ENCODE data around the gene CLCC1.
A peak's percentile ranks its signal among the peaks of the same experiment; 100 is the strongest.
"Not testable (repeated sequence)": the region's sequence is repeated elsewhere in the genome, so short reads cannot be mapped to it uniquely, and the experiment has no call there.

Gene CLCC1, protein sequence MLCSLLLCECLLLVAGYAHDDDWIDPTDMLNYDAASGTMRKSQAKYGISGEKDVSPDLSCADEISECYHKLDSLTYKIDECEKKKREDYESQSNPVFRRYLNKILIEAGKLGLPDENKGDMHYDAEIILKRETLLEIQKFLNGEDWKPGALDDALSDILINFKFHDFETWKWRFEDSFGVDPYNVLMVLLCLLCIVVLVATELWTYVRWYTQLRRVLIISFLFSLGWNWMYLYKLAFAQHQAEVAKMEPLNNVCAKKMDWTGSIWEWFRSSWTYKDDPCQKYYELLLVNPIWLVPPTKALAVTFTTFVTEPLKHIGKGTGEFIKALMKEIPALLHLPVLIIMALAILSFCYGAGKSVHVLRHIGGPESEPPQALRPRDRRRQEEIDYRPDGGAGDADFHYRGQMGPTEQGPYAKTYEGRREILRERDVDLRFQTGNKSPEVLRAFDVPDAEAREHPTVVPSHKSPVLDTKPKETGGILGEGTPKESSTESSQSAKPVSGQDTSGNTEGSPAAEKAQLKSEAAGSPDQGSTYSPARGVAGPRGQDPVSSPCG

GRCh38 chr1:108963052-108963686 lies at the start of gene CLCC1:
Gene CLCC1 (minus strand): TSS chr1:108963484. CDS start chr1:108950437, 13,047 bp downstream.
- DNase-seq (ENCODE audit: low read depth in 3 of 3) = peak; percentile 85 to 89 (median 89)

DNA sequence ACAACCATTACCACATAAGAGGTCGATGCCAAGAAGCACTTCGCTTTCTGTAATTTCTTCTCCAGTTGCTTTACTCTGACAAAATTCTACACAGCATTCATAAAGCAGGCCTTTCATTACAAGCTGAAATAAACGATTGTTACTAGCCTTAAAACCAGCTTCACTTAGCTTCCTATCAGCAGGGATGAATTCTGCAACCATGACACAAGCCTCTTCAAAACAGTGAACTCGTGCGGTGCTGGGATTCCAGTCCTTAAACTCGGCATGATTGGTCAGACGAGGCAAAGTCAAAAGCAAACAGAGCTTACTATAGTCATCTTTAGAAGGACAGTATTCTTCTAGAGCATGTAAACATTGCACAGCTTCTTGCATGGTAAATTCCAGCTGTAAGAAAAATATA lies 48.1 kb upstream of the CLCC1 start:
- DNase-seq (ENCODE audit: low read depth in 3 of 3) = no peak

- peak in 1 of 3 donors; percentile 21 for DNase-seq (ENCODE audit: low read depth in 3 of 3)
These were observed 33.3 kb upstream of the CLCC1 start for GRCh38 chr1:108996622-108997021.

- DNase-seq (ENCODE audit: low read depth in 3 of 3) = no peak
These were observed 19.8 kb upstream of the CLCC1 start for GRCh38 chr1:108983114-108983513.

DNA sequence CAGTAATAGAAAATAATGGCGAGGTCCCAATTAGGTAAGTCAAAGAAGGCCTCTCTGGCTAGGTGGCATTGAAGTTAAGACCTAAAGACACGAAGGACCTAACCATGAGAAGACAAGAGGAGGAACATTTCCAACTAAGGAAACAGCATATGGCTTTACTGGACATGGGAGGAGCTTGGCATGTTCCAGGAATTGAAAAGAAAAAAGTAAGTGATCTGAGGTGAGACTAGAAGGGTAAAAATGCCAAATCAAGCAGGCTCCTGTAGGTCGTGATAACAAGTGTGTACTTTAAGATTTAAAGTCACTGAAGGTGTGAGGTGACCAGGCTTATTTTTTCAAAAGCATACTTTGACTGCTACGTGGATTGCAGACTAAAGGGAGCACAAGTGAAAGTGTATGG lies 13.4 kb upstream of the CLCC1 start:
- DNase-seq (ENCODE audit: low read depth in 3 of 3) = no peak

- DNase-seq (ENCODE audit: low read depth in 3 of 3) = no peak
These were observed 9.7 kb upstream of the CLCC1 start for GRCh38 chr1:108972951-108973350.

DNA sequence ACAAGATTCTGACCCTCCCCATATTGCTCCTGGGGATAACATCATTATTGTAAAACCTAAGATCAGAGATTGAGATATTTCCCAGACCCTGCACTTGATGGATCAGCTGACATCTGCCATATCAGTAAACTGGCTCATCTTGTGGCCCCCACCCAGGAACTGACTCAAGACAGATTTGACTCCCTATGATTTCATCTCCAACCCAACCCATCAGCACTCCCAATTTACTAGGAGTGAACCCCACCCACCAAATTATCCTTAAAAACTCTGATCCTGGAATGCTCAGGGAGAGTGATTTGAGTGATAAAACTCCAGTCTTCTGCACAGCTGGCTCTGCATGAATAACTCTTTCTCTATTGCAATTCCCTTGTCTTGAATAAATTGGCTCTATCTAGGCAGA lies 6.1 kb upstream of the CLCC1 start:
- DNase-seq (ENCODE audit: low read depth in 3 of 3) = no peak

- peak in 1 of 3 donors; percentile 20 for DNase-seq (ENCODE audit: low read depth in 3 of 3)
These were observed 618 bp downstream of the CLCC1 start for GRCh38 chr1:108962681-108963051.

DNA sequence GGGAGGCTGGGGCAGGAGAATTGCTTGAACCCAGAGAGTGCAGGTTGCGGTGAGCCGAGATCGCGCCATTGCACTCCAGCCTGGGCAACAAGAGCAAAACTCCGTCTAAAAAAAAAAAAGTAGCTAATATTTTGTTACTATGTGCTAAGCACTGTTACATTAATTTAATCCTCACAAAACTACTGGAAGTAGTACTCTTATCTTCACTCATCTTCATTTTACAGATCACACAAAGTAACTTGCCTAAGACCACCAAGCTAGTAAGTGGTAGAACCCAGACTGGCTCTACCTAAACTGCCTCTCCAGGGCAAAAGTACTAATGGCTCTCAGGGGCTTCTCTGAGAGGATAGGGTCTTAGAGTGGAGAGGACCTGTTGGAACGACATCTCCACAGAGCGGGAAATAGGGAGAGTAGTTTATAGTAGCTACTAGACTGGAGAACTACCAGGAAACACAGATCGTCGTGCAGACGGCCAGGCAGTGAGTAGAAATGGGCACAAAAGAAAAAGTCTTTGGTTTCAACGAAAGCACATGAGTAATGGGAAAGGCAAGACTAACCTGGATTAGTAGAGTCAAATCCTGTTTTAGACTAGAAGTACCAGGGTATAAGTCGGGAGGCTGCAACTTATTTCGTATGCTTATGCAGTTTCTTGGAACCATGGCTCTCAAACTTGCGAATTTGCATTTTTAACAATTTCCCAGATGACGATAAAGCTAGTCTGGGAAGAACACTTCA lies 1.4 kb downstream of the CLCC1 start:
- DNase-seq (ENCODE audit: low read depth in 3 of 3) = no peak

DNA sequence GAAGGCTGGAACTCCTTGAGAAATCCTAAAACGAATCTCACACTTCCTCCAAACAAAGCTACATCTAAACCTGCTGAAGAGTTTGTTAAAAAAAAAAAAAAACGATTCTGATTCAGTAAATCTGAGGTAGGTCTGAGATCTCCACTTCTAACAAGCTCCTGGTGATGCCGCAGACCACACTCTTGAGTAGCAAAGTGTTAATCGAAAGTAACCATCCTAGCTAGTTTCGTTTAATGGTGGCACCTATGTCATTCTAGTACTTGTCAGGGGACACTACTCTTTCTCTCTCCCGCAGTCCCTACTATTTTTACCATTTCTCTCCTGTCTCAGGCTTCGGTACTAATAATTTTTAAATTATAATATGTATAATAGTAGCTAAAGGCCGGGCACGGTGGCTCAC lies 2.1 kb downstream of the CLCC1 start:
- DNase-seq (ENCODE audit: low read depth in 3 of 3) = no peak

DNA sequence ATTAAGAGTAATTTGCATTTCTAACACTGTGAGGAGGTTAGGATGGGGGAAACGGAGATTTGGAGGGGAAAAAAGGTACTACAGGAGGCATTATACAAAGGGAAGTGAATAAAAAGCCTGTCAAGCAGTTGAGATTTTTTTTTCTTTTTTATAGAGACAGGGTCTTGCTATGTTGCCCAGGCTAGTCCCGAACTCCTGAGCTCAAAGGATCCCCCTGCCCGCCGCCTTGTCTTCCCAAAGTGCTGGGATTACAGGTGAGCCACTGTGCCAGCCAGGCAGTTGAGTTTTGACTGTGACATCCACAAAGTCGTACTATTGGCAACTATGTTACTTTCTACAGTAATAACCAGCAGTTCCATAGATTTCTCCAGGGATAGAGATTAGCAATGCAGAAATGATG lies 2.6 kb downstream of the CLCC1 start:
- no peak for DNase-seq (ENCODE audit: low read depth in 3 of 3)

DNA sequence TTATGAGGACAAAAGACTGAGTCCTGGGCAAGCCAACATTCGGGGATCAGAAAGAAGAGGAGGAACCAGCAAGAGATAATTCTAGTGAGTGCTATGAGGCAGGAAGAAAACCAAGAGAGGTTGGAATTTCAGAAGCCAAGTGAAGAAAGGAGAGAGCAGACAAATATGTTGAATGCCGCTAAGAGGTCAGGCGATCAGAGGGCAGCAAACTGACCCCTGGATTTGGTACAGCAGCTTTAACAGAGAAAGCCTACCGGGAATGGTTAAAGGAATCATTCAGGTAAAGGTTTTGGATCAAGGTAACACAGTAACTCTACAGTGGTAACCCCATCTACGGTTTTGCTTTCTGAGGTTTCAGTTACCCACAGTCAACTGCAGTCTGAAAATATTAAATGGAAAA lies 5.4 kb downstream of the CLCC1 start:
- no peak for DNase-seq (ENCODE audit: low read depth in 3 of 3)

- DNase-seq (ENCODE audit: low read depth in 3 of 3) = no peak
These were observed 7.4 kb downstream of the CLCC1 start for GRCh38 chr1:108955881-108956280.

- no peak for DNase-seq (ENCODE audit: low read depth in 3 of 3)
These were observed 8.2 kb downstream of the CLCC1 start for GRCh38 chr1:108955111-108955510.

DNA sequence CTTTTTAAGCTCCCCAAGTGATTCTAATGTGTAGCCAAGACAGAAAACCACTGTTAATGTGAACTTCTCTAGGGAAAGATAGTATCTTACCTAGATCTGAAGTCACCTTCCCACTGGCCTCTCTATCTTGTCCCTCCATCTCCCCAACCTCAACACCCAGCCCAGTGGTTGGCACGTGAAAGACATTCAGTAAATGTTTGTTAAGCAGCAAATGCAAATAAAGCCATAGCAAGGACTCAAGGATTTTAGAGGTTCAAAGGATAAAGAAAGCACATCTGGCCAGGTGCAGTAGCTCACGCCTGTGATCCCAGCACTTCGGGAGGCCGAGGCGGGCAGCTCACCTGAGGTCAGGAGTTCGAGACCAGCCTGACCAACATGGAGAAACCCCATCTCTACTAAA lies 9.8 kb downstream of the CLCC1 start:
- no peak for DNase-seq (ENCODE audit: low read depth in 3 of 3)

GRCh38 chr1:108951242-108951641 lies 12.0 kb downstream of the CLCC1 start:
- DNase-seq (ENCODE audit: low read depth in 3 of 3) = no peak

DNA sequence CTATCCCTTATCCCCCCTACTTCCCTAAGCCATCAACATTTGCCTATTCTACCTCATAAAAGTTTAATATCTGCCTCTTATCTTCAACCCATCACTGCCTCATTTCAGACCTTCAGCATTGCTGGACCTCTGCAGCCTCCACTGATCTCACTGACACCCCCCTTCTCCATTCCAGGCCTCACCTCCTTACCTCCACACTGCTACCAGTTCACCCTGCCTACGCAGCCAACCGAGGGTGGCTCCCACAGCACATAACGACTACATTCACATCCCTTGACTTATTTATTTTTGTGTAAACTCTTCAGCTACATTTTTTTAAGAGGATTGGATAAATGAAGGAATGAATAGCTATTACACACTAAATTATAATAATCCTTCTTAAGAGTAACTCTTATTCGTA lies 14.2 kb downstream of the CLCC1 start:
- no peak for DNase-seq (ENCODE audit: low read depth in 3 of 3)

DNA sequence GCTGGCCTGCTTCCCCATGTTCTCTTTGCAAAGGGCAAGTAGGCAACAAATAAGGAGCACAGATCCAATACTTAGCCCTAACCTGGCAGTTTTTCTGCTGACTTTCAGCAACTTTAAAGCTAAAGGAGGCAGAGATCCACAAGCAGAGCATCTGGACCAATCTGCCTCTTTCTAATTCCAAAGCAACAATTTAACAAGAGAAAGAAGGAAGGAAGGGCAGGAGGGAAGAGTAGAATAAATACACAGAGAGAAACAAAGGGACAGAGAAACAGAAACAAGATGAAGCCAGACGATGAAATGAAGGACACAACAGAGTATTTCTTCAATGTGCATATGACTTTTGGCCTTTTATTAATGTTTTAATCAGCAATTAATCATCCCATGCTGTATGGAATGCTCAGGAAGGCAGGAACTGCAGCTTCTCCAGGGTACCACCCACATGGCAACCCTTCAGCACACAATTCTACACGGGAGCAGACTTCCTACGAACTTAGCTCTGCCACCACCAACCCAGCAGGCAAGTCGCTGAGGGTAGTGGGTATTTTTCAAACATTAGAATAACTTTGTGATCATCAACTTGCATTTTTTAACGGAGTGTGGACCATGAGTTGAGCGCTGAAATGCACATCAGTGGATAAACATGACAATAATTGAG lies 15.3 kb downstream of the CLCC1 start:
- DNase-seq (ENCODE audit: low read depth in 3 of 3) = no peak

GRCh38 chr1:108936170-108936569 lies 27.1 kb downstream of the CLCC1 start:
- DNase-seq (ENCODE audit: low read depth in 3 of 3) = no peak

- no peak for DNase-seq (ENCODE audit: low read depth in 3 of 3)
These were observed 29.3 kb downstream of the CLCC1 start for GRCh38 chr1:108933944-108934343.

DNA sequence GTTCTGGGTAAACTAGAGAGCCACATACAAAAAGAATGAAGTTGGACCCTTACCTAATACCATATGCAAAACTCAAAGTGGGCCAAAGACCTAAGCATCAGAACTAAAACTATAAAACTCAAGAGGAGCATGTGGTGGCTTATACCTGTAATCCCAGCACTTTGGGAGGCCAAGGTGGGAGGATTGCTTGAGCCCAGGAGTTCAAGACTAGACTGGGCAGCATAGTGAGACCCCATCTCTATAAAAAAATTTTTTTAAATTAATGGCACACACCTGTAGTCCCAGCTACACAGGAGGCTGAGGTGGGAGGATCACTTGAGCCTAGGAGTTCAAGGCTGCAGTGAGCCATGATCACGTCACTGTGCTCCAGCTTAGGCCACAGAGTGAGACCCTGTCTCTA lies 35.7 kb downstream of the CLCC1 start:
- not testable (repeated sequence) for DNase-seq (ENCODE audit: low read depth in 3 of 3)

- no peak for DNase-seq (ENCODE audit: low read depth in 3 of 3)
These were observed 37.4 kb downstream of the CLCC1 start for GRCh38 chr1:108925920-108926319.

Data from stimulated activated CD4-positive, alpha-beta T cell treated with anti-CD3 and anti-CD28 coated beads, TNF-alpha, amount 100 ng/mL, for 48 hours (primary cell).